Measurements from ENCODE around the gene PRDM16. TPM values are rescaled to one million over a fixed set of nuclear protein-coding genes. Genes with fewer than 3 reads are reported as not detected.

PRDM16 gene
- total RNA-seq, 4 donors from 2014 or later, result 5.4 to 13.2 (median 7.7) TPM

- Histone ChIP-seq H3K27ac (no peak overlapping the region), H3K27me3 (no peaks in the 10 kb centered on the region), H3K9me3 (no peaks in the 10 kb centered on the region), H3K4me3 (no peak overlapping the region), H3K4me1 (peaks cover 0 to 9% (median 0%) of the 10 kb centered on the region in 4 donors), H3K36me3 (no peaks in the 10 kb centered on the region)
- TF ChIP-seq CTCF (IDR thresholded peaks at IDR 0.05) (no peak), POLR2A (IDR thresholded peaks at IDR 0.05) (no peak)
- DNase-seq, result no peak
Observed at GRCh38 chr1:3296326-3296725, 227.3 kb downstream of the PRDM16 start.

GRCh38 chr1:3296826-3297225 is 227.8 kb downstream of the PRDM16 start:
- no peak overlapping the region for H3K4me3 ChIP-seq
- H3K4me1 ChIP-seq, result peaks cover 0 to 9% (median 0%) of the 10 kb centered on the region in 4 donors
- DNase-seq, result no peak
- TF ChIP-seq POLR2A (IDR thresholded peaks at IDR 0.05) (no peak), CTCF (IDR thresholded peaks at IDR 0.05) (no peak)
- no peak overlapping the region for H3K27ac ChIP-seq
- H3K36me3 ChIP-seq, result no peaks in the 10 kb centered on the region
- no peaks in the 10 kb centered on the region for H3K27me3 ChIP-seq
- no peaks in the 10 kb centered on the region for H3K9me3 ChIP-seq

GRCh38 chr1:3297756-3298155 is 228.8 kb downstream of the PRDM16 start:
- H3K9me3 ChIP-seq, result no peaks in the 10 kb centered on the region
- TF ChIP-seq CTCF (IDR thresholded peaks at IDR 0.05) (no peak), POLR2A (IDR thresholded peaks at IDR 0.05) (no peak)
- no peaks in the 10 kb centered on the region for H3K27me3 ChIP-seq
- no peak overlapping the region for H3K27ac ChIP-seq
- no peak overlapping the region for H3K4me3 ChIP-seq
- DNase-seq, result no peak
- peaks cover 0 to 4% (median 0%) of the 10 kb centered on the region in 4 donors for H3K4me1 ChIP-seq
- no peaks in the 10 kb centered on the region for H3K36me3 ChIP-seq

- no peaks in the 10 kb centered on the region for H3K27me3 ChIP-seq
- TF ChIP-seq POLR2A (IDR thresholded peaks at IDR 0.05) (no peak), CTCF (IDR thresholded peaks at IDR 0.05) (no peak)
- DNase-seq, result no peak
- no peaks in the 10 kb centered on the region for H3K9me3 ChIP-seq
- H3K4me1 ChIP-seq, result no peaks in the 10 kb centered on the region
- H3K4me3 ChIP-seq, result no peak overlapping the region
- H3K36me3 ChIP-seq, result no peaks in the 10 kb centered on the region
- no peak overlapping the region for H3K27ac ChIP-seq
Observed at GRCh38 chr1:3298197-3298596, 229.2 kb downstream of the PRDM16 start.

GRCh38 chr1:3304246-3304645 is 235.2 kb downstream of the PRDM16 start:
- no peak overlapping the region for H3K27ac ChIP-seq

More at GRCh38 chr1:3304246-3304645, 235.2 kb downstream of the PRDM16 start:
- no peaks in the 10 kb centered on the region for H3K36me3 ChIP-seq
- H3K9me3 ChIP-seq, result no peaks in the 10 kb centered on the region
- no peaks in the 10 kb centered on the region for H3K4me1 ChIP-seq
- DNase-seq, result no peak
- TF ChIP-seq CTCF (IDR thresholded peaks at IDR 0.05), result no peak
- no peak for TF ChIP-seq POLR2A (IDR thresholded peaks at IDR 0.05)
- H3K27me3 ChIP-seq, result no peaks in the 10 kb centered on the region
- no peak overlapping the region for H3K4me3 ChIP-seq
